ENCODE data around the gene PSTPIP1.

DNA sequence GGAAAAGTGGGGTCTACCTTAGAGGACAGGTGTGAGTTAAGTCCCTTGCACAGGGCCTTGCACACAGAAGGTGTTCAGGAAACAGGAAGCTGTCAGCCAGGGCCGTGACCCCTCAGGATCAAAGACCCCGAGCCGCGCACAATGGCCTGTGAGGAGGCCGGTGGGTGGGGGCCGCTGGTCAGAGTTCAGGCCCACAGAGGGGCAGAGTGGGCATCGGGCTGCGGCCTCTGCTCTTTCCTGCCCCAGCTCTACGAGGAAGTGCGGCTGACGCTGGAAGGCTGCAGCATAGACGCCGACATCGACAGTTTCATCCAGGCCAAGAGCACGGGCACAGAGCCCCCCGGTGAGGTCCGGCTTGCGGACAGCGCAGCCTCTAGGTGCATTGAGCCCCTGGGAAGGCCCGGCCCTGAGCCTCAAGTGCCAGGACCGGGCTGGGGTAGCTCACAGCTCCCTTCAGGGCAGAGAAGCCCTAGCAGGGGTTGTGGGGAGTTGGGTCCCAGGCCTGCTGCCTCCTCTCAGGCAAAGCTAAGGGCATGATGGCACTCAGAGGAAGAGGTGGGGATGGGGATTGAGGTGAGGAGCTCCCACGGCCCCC is 37.2 kb downstream of the PSTPIP1 start:
- TF ChIP-seq CREB1 (IDR thresholded peaks at IDR 0.05; ENCODE audit: low read depth) (no peak), EZH2 (IDR thresholded peaks at IDR 0.05; ENCODE audit: borderline replicate concordance, control insufficient read depth, low read depth, low read length) (no peak)
